Measurements from ENCODE around the gene RNF207. TPM values are rescaled to one million over a fixed set of nuclear protein-coding genes. Genes with fewer than 3 reads are reported as not detected.

The RNF207 gene
- total and polyA plus RNA-seq, 2 donors (not counting 1 experiment from before 2014, with no cell fraction given): 2.6 to 17.2 TPM

DNA sequence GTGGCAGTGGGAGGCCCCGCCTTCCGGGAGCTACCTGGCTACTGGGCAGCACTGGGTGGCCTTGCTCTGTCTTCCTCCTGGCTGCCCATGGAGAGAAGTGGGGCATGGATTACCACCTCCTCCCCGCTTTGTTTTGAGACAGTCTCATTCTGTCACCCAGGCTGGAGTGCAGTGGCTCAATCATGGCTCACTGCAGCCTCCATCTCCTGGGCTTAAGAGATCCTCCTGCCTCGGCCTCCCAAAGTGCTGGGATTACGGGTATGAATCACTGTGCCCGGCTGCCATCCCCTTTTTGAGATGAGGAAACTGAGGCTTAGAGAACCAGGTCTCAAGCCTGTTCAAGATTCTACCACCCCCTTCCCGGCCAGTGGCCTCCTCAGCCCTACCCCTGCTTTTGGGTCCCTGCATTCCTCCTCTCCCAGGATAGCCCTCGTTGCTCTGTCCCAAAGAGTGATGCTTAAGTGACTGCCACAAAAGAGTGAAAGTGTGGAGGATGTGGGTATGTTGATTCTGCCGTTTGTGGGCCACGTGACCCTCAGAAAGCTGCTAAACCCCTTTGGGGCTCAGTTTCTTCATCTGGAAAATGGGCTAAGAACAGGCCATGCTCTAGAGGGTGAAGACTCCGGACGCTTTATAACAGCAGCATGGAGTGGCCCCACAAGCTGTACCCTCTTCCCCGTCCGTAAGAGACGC lies 45.9 kb downstream of the RNF207 start:
- TF ChIP-seq, protein P1, sequence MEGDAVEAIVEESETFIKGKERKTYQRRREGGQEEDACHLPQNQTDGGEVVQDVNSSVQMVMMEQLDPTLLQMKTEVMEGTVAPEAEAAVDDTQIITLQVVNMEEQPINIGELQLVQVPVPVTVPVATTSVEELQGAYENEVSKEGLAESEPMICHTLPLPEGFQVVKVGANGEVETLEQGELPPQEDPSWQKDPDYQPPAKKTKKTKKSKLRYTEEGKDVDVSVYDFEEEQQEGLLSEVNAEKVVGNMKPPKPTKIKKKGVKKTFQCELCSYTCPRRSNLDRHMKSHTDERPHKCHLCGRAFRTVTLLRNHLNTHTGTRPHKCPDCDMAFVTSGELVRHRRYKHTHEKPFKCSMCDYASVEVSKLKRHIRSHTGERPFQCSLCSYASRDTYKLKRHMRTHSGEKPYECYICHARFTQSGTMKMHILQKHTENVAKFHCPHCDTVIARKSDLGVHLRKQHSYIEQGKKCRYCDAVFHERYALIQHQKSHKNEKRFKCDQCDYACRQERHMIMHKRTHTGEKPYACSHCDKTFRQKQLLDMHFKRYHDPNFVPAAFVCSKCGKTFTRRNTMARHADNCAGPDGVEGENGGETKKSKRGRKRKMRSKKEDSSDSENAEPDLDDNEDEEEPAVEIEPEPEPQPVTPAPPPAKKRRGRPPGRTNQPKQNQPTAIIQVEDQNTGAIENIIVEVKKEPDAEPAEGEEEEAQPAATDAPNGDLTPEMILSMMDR (conservative IDR thresholded peaks at IDR 0.05 in 1 of 2, IDR thresholded peaks at IDR 0.05 in 1 of 2; ENCODE audit: low read depth in 1 of 2, low read length in 2 of 2): no peak
- TF ChIP-seq EZH2 (IDR thresholded peaks at IDR 0.05; ENCODE audit: low read length, missing control alignments): no peak
- Histone ChIP-seq H3K4me3 (replicated peaks in 1 of 4; ENCODE audit: control extremely low read depth in 1 of 4, insufficient read depth in 1 of 4, low read depth in 3 of 4, low read length in 4 of 4) (no peak overlapping the region), H2AFZ (ENCODE audit: low read length) (no peak overlapping the region), H3K27me3 (ENCODE audit: control insufficient read depth, insufficient read depth, low read length) (peaks cover 4% of the 10 kb centered on the region), H3K4me1 (ENCODE audit: control insufficient read depth, extremely low read depth, insufficient read depth, low read length) (no peaks in the 10 kb centered on the region), H3K9ac (ENCODE audit: insufficient read depth, low read length) (no peak overlapping the region), H4K20me1 (ENCODE audit: control insufficient read depth, extremely low read depth, insufficient read depth, low read length) (no peaks in the 10 kb centered on the region), H3K79me2 (ENCODE audit: control insufficient read depth, insufficient read depth, low read length) (no peaks in the 10 kb centered on the region), H3K9me3 (ENCODE audit: control insufficient read depth, insufficient read depth, low read depth, low read length) (no peaks in the 10 kb centered on the region), H3K27ac (ENCODE audit: insufficient read depth, low read length) (no peak overlapping the region), H3K36me3 (ENCODE audit: control insufficient read depth, insufficient read depth, low read length) (no peaks in the 10 kb centered on the region), H3K4me2 (ENCODE audit: extremely low read depth, insufficient read depth, low read length) (no peak overlapping the region)
- DNase-seq (ENCODE audit: low read depth in 2 of 2): no peak

DNA sequence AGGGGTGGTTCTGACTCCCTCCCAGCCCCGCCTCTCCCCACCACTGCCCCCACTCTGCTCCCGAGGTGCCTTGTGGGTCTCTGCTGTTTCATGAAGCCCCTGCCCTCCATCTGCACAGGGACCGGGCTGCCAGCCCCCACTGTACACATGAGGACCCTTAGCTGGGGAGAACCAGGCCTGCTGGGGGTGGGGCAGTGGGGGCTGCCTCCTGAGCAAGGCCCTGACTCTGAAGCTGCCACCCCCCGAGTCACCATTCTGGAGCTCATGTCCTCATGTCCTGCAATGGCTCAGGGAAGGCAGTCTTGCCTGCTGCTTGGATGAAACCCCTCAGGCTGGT lies 46.4 kb downstream of the RNF207 start:
- no peak overlapping the region for H3K4me3 ChIP-seq (replicated peaks in 1 of 4; ENCODE audit: control extremely low read depth in 1 of 4, insufficient read depth in 1 of 4, low read depth in 3 of 4, low read length in 4 of 4)
- H3K79me2 ChIP-seq (ENCODE audit: control insufficient read depth, insufficient read depth, low read length): no peaks in the 10 kb centered on the region
- no peaks in the 10 kb centered on the region for H3K9me3 ChIP-seq (ENCODE audit: control insufficient read depth, insufficient read depth, low read depth, low read length)
- no peak overlapping the region for H3K9ac ChIP-seq (ENCODE audit: insufficient read depth, low read length)
- peaks cover 4% of the 10 kb centered on the region for H3K27me3 ChIP-seq (ENCODE audit: control insufficient read depth, insufficient read depth, low read length)
- no peak for DNase-seq (ENCODE audit: low read depth in 2 of 2)
- no peak overlapping the region for H2AFZ ChIP-seq (ENCODE audit: low read length)
- H3K4me1 ChIP-seq (ENCODE audit: control insufficient read depth, extremely low read depth, insufficient read depth, low read length): no peaks in the 10 kb centered on the region
- no peak overlapping the region for H3K4me2 ChIP-seq (ENCODE audit: extremely low read depth, insufficient read depth, low read length)
- H3K36me3 ChIP-seq (ENCODE audit: control insufficient read depth, insufficient read depth, low read length): no peaks in the 10 kb centered on the region
- no peak overlapping the region for H3K27ac ChIP-seq (ENCODE audit: insufficient read depth, low read length)
- no peak for TF ChIP-seq EZH2 (IDR thresholded peaks at IDR 0.05; ENCODE audit: low read length, missing control alignments)
- TF ChIP-seq, protein P1 (conservative IDR thresholded peaks at IDR 0.05 in 1 of 2, IDR thresholded peaks at IDR 0.05 in 1 of 2; ENCODE audit: low read depth in 1 of 2, low read length in 2 of 2): no peak
- H4K20me1 ChIP-seq (ENCODE audit: control insufficient read depth, extremely low read depth, insufficient read depth, low read length): no peaks in the 10 kb centered on the region

DNA sequence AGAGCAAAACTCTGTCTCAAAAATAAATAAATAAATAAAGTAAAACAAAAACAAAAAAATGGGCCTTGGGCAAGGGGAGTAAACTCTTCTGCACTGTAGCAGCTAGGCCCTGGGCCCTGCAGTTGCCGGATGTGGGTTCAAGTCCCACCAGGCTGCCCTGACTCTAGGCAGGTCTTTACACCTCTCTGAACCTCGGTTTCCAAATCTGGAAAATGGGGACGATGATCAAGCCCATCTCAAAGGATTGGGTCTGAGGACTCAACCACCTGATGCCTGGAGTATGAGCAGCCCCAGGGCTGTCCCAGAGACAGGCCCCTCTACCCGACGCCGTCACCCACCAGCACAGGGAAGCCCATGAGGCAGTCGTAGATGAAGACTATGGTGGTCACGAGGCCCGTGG lies 47.5 kb downstream of the RNF207 start:
- no peaks in the 10 kb centered on the region for H3K36me3 ChIP-seq (ENCODE audit: control insufficient read depth, insufficient read depth, low read length)
- no peak overlapping the region for H3K4me2 ChIP-seq (ENCODE audit: extremely low read depth, insufficient read depth, low read length)
- H3K9ac ChIP-seq (ENCODE audit: insufficient read depth, low read length): no peak overlapping the region
- no peaks in the 10 kb centered on the region for H3K4me1 ChIP-seq (ENCODE audit: control insufficient read depth, extremely low read depth, insufficient read depth, low read length)
- H4K20me1 ChIP-seq (ENCODE audit: control insufficient read depth, extremely low read depth, insufficient read depth, low read length): no peaks in the 10 kb centered on the region
- no peaks in the 10 kb centered on the region for H3K9me3 ChIP-seq (ENCODE audit: control insufficient read depth, insufficient read depth, low read depth, low read length)
- H3K79me2 ChIP-seq (ENCODE audit: control insufficient read depth, insufficient read depth, low read length): no peaks in the 10 kb centered on the region
- TF ChIP-seq, protein P1 (conservative IDR thresholded peaks at IDR 0.05 in 1 of 2, IDR thresholded peaks at IDR 0.05 in 1 of 2; ENCODE audit: low read depth in 1 of 2, low read length in 2 of 2): no peak
- TF ChIP-seq EZH2 (IDR thresholded peaks at IDR 0.05; ENCODE audit: low read length, missing control alignments): no peak
- peaks cover 4% of the 10 kb centered on the region for H3K27me3 ChIP-seq (ENCODE audit: control insufficient read depth, insufficient read depth, low read length)
- H2AFZ ChIP-seq (ENCODE audit: low read length): no peak overlapping the region
- H3K27ac ChIP-seq (ENCODE audit: insufficient read depth, low read length): no peak overlapping the region
- H3K4me3 ChIP-seq (replicated peaks in 1 of 4; ENCODE audit: control extremely low read depth in 1 of 4, insufficient read depth in 1 of 4, low read depth in 3 of 4, low read length in 4 of 4): no peak overlapping the region
- no peak for DNase-seq (ENCODE audit: low read depth in 2 of 2)
